Astrocyte of the spinal cord (primary cell): ENCODE measurements around the gene TEKT2.

ENCODE experiments used
- DNase-seq: peaks from one replicate; pipeline ENCODE4 v3.0.0; 2011; ENCODE audit warnings: low read depth, low spot score
- H3K4me3 ChIP-seq: 2 replicates; pipeline ENCODE4 v1.5.1; 2011; ENCODE audit warnings: low read depth, mild to moderate bottlenecking, low read length, moderate library complexity
- CTCF ChIP-seq: IDR thresholded peaks from 2 replicates; pipeline ENCODE4 v1.5.1; 2012; ENCODE audit warnings: low read depth, mild to moderate bottlenecking, low read length, inconsistent platforms
- in situ Hi-C: cut with HindIII; loops from 2 replicates; pipeline ENCODE4 v1.10.0; 2017; ENCODE audit warnings: low sequenced_read_pairs

Gene TEKT2

GRCh38 chr1:36095760-36096405 lies 12.0 kb downstream of the TEKT2 start:
- no peak overlapping the region for H3K4me3 ChIP-seq
- no peak for DNase-seq
- no peak for TF ChIP-seq CTCF
- in situ Hi-C loops = no loop called here

GRCh38 chr1:36096500-36097432 lies 12.9 kb downstream of the TEKT2 start:
- DNase-seq = no peak
- in situ Hi-C loops = no loop called here
- peak; percentile 34 for TF ChIP-seq CTCF
- no peak overlapping the region for H3K4me3 ChIP-seq

- DNase-seq = no peak
- no peak overlapping the region for H3K4me3 ChIP-seq
- TF ChIP-seq CTCF = no peak
- in situ Hi-C loops = no loop called here
Observed at GRCh38 chr1:36097693-36098585, 14.0 kb downstream of the TEKT2 start.

GRCh38 chr1:36098650-36099365 lies 14.9 kb downstream of the TEKT2 start:
- H3K4me3 ChIP-seq = no peak overlapping the region
- no peak for TF ChIP-seq CTCF
- in situ Hi-C loops = no loop called here
- DNase-seq = no peak

GRCh38 chr1:36099681-36100341 lies 15.9 kb downstream of the TEKT2 start:
- peak; percentile 76 for DNase-seq
- in situ Hi-C loops = no loop called here
- H3K4me3 ChIP-seq = no peak overlapping the region
- TF ChIP-seq CTCF = peak; percentile 84
